NCI-H2171 (cell line): Measurements from ENCODE around the gene PLEKHG4B.

Source experiments
- DNase-seq: peaks from one replicate; lab custom pipeline; 2025; lab: John Stamatoyannopoulos, UW

Gene PLEKHG4B

GRCh38 chr5:76358-77169, 15.4 kb upstream of the PLEKHG4B start:
- no peak for DNase-seq

GRCh38 chr5:77170-77501, 14.8 kb upstream of the PLEKHG4B start:
- DNase-seq = no peak

GRCh38 chr5:77546-77945, 14.4 kb upstream of the PLEKHG4B start:
- DNase-seq = no peak

- no peak for DNase-seq
Measured at GRCh38 chr5:77957-78804, 13.8 kb upstream of the PLEKHG4B start.

GRCh38 chr5:78805-79149, 13.2 kb upstream of the PLEKHG4B start:
- no peak for DNase-seq

- DNase-seq = no peak
Measured at GRCh38 chr5:79263-79662, 12.7 kb upstream of the PLEKHG4B start.

- DNase-seq = no peak
Measured at GRCh38 chr5:79821-80220, 12.1 kb upstream of the PLEKHG4B start.

GRCh38 chr5:81391-82021, 10.5 kb upstream of the PLEKHG4B start:
- no peak for DNase-seq

GRCh38 chr5:82097-82496, 9.9 kb upstream of the PLEKHG4B start:
- no peak for DNase-seq

GRCh38 chr5:82570-82969, 9.4 kb upstream of the PLEKHG4B start:
- no peak for DNase-seq

GRCh38 chr5:83029-83428, 8.9 kb upstream of the PLEKHG4B start:
- DNase-seq = no peak

GRCh38 chr5:85334-85995, 6.5 kb upstream of the PLEKHG4B start:
- DNase-seq = peak; percentile 52

GRCh38 chr5:89337-90286, 2.4 kb upstream of the PLEKHG4B start:
- no peak for DNase-seq

- peak; percentile 57 for DNase-seq
Measured at GRCh38 chr5:90590-91547, 1.1 kb upstream of the PLEKHG4B start.

GRCh38 chr5:92401-93220, 643 bp downstream of the PLEKHG4B start:
- peak; percentile 24 for DNase-seq

- no peak for DNase-seq
Measured at GRCh38 chr5:93221-93980, 1.4 kb downstream of the PLEKHG4B start.

GRCh38 chr5:94113-94892, 2.3 kb downstream of the PLEKHG4B start:
- no peak for DNase-seq
